HG03442 (cell line): Measurements from ENCODE around the gene MIGA2.

ENCODE experiments used
- ATAC-seq: cut with Tn5 transposase; IDR thresholded peaks from one replicate; pipeline ENCODE4 v1.9.1; 2021; ENCODE audit warnings: mild to moderate bottlenecking, moderate library complexity; ENCODE audit not compliant: unreplicated experiment

The MIGA2 gene

DNA sequence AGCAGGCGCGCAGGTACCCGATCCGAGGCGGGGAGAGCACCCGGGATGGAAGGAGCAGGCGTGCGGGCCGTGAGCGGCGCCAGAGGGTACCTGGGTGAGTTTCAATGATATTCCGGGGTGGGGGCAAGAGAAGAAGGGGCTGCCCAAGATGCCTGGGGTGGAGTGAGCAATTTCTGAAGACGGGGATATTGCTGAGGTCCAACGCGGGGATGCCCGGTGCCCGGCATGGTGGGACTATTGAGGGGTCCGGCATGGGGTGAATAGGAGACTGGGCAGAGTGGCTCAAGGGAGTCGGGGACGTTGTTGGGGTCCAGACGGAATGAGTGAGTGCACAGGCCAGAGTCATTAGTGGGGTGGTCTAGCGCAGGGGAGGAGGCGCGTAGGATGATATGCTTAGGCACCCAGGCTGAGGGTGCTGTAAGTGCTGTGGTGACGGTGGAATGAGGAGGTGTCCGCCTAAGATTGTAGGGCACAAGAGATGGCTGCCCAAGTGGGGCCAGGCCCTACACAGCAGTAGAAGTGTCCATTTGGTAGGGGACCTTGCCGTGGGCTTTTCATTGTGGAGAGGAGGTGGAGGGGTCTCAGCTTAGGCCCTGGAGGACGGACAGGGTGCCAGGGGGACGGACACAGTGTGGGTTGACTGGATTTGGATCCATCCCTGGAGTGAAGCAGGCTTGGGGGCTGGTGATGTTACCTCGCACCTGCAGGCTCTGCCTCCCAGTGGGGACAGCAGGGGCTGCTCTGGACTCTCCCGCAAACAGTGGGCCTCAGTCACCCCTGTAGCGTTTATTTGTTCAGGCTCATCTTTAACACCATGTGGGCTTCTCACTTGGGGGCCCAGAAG lies 719 bp downstream of the MIGA2 start:
- no peak for ATAC-seq

DNA sequence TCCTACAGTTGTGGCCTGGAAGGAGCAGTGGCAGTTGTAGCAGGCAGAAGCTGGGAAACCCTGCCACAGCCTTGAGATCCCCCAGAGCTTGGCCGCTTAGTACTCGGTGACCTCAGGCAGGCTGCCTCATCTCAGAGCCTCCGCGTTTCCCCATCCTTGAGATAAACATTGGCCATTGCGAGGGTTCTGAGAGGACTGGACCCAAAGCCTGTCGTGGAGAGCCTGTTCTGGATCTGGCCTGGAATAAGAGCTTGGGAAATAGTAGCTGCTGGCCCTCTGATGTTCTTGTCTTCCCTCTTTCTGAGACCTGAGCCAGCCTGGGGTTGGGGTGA lies 1.3 kb downstream of the MIGA2 start:
- no peak for ATAC-seq

DNA sequence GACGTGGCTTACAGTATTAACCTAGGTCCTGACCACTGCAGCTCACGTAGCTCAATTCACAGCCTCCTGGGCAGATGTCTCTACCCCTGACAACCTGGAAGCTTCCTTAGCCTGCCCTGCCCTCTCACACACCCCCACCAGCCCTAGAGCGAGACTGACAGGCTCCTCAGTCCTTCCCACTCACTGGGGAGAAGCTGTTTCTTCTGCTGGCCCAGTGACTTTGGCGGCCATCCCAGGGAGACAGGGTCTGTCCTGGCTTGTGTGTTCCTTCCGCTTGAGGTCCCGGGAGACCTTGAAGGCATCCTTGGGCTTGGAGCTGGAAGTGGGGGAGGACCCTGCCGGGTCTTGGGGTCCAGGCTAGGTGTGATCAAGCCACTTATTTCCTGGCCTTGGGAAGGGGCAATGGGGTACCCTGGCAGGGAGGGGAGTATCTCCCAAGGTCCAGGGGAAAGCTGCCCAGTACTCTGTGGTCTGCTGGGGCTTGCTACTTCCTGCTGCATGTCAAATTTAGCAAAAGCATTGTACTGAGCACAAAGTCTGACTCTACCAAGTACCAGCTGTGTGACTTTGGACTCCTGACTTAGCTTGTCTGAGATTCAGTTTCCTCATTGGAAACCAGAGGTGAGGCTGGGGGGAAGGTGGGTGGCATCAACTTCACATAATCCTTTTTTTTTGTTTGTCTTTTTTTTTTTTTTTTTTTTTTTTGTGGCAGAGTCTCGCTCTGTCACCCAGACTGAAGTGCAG lies 1.9 kb downstream of the MIGA2 start:
- no peak for ATAC-seq

DNA sequence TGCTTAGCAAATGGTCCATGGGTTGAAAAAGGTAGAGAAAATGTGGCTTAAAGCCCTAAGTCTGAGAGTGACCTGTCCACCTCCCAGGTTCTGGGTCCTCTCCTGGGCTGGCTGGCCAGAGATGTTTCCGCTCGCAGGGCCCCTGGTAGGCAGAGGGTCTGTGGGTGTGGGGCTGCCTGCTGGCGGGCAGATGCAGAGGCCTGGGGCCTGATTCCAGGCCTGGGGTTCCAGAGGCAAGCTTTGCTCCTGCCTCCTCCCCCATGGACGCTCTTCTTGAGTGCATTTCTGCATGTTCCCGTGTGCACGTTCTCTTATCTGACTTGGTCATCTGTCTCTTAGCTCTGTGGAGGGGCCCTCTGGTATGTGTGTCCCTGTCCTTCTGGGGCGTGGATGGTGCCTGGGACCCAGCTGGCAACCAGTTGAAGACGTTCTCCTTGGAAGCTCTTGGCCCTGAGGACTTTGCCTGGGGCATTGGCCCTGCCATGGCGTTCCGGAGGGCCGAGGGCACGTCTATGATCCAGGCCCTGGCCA lies 3.8 kb downstream of the MIGA2 start:
- no peak for ATAC-seq

DNA sequence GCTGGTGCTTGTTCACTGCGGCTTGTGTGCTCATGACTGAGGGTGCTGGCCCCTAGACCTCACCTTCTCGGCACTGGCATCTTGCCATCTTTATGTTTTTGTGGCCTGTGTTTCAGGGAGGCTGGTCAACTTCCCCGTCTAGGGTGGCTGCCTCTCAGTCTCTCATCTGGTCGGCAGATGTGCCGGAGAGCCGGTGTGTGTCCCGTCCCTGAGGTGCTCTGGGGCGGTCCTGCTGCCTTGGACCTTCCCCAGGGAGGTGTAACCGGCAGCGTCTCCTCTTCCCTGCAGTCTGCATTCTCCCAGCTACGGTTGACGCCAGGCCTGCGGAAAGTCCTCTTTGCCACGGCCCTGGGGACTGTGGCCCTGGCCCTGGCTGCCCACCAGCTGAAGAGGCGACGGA lies 5.6 kb downstream of the MIGA2 start:
- no peak for ATAC-seq

DNA sequence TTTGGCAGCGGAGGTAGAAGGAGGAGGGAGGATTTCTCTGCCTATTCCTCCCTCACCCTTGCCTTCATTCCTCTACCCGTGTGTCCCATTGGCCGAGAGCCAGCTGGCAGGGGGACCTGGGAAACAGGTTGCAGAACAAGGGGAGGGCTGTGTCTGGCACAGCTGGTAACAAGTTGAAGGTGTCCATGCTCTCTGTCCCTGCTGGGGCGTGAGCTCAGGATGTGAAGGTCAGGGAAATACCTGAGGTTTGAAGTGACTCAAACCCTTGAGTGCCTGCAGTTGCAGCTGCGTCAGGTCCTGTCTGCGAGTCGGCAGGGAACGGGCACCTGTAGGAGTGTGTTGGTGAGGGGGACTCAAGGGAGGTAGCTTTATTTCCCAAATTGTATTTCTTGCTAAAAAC lies 16.2 kb downstream of the MIGA2 start:
- ATAC-seq: no peak

DNA sequence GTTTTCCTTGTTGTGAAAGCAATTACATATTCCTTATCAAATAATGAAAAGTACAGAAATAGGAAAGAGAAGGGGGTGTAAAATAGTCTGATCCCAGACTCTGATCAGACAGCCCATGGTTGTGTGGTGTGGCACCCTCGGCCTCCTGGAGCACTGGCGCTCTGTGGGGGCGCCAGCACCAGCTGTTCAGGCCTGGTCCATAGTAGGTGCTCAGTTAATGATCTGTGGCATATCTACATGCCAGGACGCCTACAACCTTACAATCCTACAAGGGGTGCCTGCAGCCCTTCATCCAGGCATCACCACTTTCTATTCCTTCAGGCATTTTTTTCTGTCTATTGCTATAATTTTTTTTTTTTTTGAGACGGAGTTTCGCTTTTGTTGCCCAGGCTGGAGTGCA lies 16.6 kb downstream of the MIGA2 start:
- no peak for ATAC-seq

DNA sequence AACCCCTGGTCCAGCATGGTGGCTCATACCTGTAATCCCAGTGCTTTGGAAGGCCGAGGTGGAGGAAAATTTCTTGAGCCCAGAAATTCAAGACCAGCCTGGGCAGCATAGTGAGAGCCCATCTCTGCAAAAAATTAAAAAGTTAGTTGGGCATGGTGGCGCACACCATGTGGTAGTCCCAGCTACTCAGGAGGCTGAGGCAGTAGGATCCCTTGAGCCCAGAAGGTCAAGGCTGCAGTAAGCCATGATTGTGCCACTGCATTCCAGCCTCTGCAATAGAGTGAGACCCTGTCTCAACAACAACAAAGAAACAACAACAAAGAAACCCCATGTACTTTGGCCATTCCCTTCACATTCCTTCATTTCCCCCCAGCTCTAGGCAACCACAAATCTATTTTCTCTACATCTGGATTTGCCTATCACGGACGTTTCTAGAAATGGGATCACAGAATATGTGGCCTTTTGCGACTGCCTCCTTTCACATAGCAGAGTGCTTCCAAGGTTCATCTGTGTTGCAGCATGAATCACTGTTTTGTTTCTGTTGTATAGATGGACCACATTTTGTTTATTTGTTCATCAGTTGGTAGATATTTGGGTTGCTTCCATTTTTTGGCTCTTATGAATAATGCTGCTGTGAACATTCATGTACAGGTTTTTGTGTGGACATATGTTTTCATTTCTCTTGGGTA lies 17.9 kb downstream of the MIGA2 start:
- no peak for ATAC-seq

DNA sequence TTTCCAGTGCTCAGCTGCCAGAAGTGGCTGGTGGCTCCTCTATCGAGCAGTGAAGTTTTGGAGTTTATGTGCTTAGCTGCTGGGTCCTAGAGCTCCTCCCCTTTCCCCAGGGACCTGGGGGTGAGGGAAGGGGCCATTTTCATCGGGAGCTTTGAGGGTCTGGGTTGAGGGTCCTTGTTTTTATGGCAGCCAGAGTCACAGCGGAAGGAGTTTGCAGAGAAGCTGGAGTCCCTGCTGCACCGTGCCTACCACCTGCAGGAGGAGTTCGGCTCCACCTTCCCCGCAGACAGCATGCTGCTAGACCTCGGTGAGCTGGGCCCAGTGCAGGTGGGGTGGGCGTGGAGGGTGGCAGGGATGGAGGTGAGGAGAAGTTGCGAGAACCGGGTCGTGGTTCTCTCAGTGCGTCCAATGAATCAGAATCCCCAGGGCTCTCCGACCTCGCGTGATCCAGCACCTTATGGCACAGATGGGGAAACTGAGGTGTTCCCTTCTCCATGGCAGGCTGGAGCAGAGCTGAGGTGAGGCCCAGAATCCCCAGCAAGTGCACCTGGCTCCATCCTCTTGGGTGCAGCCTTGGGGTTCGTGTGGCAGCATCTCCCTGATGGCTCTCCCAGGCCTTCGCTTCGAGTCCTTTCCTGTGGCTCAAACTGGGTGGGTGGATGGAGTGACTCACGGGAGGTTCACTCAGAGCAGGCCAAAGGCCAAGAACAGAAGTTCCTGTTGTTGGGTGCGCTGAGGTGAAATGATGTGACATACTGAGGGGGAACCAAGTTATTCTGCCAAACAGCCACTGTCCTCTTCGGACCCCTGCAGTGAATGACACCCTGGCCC lies 22.8 kb downstream of the MIGA2 start:
- ATAC-seq: no peak

DNA sequence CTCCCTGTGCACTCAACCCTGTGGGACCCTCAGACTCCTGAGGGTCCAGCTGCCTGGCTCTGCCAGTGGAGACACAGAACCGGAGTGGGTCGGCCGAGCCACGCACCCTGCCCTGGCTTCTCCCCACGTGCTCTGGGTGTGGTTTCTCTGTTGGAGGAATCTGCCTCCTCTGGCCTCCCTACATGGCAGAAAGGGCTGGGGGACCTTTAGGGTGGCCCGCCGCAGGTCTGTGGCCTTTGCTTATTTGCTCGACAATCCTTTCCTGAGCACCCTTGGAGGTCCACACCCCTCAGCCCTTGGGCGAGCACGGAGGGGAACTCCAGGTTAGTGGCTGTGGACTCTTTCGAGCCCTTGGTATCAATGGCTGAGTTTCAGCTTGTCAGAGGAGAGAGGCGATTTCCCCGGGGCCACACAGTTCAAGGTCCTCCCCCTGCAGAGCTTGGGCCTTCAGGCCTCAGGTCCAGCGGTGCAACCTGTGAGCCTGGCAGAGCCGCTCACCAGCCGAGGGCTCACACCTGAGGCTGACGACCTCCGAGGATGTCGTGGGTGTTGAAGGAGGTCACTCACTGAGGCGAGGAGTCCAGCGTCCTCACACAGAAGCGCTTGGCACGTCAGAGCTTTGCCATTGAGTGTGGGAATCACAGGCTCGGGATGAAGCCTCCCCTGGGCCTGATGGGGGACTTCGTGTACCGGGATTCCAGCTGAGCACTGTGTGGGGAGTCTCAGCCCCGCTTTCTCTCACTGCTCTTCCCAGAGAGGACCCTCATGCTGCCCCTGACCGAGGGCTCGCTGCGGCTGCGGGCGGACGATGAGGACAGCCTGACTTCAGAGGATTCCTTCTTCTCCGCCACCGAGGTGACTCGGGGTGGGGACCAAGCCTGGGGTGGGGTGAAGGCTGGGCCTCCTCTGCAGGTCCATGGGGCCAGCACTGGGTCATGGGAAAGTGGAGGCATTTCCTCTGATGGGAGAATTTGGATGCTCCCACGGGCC lies 23.7 kb downstream of the MIGA2 start:
- ATAC-seq: no peak

DNA sequence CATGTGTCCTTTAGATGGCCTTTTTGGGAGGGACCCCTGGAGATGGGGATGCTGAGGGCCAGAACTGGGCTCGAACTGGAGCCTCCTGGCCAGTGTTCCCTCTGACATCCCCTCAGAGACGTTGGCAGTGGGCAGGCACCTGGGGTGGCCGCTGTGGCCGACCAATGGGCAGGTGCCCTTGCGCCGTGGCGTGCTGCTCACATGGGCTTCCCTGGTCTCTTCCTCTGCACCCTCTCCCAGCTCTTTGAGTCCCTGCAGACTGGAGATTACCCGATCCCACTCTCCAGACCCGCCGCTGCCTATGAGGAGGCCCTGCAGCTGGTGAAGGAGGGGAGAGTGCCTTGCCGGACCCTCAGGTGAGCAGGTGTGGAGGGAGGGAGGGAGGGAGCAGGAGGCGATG lies 24.6 kb downstream of the MIGA2 start:
- ATAC-seq: no peak

DNA sequence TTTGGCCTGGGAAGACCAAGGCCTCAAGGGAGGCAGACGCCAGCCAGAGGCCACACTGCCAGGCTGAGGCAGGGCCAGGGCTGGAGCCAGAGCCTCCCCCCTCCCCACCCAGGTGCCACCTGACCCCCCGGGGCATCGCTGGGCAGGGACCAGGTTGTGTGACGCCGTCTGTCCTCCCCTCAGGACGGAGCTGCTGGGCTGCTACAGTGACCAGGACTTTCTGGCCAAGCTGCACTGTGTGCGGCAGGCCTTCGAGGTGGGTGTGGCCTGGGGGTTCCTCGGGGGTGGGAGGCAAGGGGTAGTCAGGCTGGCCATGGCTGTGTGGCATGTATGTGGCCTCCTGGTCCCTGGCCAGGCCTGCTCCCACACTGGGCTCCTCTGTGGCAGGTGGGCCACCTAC lies 26.6 kb downstream of the MIGA2 start:
- ATAC-seq: no peak

DNA sequence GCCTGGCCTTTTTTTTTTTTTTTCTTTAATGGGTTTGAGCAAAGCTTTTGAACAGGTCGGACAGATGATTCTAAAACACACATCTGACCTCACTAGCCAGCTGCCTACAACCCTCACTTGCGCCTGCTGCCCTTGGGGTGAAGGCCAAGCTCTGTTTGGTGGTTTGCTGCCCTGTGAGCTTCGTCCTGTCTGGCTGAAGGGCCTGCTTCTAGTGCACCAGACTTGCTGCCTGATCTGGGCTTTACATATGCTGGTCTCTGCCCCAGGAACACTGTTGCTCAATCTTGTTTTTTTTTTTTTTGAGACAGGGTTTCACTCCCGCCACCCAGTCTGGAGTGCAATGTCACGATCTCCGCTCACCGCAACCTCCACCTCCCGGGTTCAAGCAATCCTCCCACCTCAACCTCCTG lies 28.1 kb downstream of the MIGA2 start:
- no peak for ATAC-seq

DNA sequence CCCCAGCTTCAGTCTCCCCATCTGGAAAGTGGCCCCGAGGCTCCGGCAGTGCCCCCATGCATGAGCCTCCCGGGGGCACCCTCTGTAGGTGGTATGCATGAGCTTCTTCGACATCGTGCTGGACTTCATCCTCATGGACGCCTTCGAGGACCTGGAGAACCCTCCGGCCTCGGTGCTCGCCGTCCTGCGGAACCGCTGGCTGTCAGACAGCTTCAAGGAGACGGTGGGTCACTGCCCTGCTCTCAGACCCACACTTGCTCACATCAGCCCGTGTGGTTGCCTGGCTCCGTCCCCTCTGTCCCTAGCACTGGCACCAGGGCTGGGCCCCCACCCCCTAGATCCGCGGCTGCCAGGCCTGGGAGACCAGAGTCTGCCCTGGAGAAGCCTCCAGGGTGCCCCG lies 31.7 kb downstream of the MIGA2 start:
- no peak for ATAC-seq

DNA sequence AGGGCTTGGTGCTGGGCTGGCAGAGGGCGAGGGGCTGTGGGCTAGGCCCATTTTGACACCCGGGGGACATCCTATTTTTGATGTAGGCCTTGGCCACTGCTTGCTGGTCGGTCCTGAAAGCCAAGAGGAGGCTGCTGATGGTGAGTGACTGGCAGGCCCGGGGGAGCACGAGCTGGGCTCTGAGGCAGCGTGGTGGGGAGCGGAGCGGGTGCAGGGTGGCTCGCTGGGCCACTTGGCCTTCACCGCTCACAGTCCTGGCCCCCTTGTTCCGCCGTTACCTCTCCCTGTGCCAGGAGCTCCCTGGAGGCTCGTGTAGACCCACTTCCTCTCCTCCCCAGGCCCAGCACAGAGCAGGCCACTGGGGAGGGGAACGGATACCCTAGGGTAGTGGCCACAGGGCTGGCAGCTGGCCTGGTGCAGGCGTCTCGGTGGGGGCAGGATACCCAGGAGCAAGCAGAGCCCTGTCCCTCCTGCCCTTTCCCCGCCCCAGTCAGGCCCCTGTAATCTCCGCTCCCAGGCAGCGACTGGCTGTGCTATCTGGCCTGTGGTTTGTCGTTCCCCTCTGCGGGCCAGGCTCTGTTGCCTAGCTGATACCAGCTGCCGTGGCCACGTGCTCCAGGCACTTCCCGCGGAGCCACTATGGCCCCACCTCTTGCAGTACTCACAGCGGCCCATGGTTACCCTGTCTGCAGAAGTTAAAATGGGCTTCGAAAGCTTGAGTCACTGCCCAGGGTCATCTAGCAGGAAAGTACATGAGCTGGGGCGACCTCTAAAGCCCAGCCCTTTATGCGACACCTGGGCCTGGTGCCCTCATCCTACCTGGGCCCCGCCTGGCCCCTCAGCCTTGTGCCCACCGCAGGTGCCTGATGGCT lies 32.8 kb downstream of the MIGA2 start:
- no peak for ATAC-seq

DNA sequence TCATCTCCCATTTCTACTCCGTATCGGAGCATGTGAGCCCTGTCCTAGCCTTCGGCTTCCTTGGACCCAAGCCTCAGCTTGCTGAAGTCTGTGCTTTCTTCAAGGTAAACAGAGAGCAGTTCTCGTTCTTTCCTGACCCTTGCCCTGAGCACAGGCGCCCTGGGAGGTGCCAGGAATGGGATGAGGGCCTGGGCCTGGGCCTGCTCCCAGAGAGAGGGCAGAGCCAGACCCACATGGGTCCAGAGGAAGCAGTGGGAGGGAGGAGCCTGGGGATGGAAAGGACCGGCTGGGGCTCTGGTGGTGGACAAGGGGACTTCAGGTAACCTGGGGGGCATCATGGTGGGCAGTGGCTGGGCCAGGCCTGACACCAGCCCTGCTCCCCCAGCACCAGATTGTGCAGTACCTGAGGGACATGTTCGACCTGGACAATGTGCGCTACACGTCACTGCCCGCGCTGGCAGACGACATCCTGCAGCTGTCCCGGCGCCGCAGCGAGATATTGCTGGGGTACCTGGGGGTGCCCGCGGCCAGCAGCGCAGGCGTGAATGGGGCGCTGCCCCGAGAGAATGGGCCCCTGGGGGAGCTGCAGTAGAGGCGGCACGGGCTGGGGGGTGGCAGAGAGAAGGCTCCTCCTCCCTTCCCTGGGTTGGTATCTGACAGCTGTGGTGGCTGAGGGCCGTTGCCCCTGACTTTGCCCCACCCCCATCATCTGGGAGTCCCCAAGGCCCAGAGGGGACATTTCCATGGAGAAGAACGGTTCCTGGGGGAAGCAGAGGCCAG lies 33.6 kb downstream of the MIGA2 start:
- no peak for ATAC-seq

DNA sequence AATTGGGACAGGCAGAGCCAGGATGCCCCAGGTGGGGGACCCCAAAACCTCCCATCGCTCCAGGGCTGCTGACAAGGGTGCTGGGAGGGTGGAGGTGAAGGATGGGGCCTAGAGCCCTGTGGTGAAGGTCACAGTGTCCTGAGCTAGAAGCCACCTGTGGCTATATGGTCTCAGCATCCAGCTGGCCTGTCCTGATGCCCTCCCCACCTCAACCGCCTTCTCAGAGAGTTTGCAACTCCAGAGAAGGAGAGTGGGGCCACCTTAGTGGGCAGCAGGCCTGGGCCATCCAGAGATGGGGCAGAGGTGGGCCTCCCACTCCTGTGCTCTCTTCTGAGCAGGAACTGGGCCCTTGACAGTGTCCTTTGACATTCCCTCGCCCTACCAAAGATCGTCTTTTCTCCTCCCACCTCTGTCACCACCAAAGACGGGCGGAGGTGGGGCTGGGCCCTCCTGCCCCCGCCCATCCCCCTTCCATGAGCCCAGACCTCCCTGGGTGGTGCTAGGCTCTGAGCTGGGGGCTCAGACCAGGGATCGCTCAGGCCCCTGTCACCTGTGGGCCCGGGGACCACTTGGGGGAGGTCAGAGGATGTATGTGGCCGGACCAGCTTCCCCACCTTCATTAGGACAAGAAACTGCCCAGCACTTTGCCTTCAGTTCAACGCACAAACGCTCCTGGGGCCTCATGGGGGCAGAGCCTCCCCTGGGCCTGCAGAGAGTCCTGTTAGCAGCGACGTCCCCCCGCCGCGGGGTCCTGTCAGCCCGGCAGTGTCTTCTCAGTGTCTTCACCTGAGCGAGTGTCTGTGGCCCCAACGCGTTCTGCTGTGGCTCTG lies 34.5 kb downstream of the MIGA2 start:
- no peak for ATAC-seq
